ENCODE results near the gene FASTKD3. TPM values are rescaled to one million over a fixed set of nuclear protein-coding genes. Genes with fewer than 3 reads are reported as not detected.

FASTKD3 gene
- total RNA-seq, 4 donors from 2014 or later = 3.8 to 11.7 (median 8.9) TPM

DNA sequence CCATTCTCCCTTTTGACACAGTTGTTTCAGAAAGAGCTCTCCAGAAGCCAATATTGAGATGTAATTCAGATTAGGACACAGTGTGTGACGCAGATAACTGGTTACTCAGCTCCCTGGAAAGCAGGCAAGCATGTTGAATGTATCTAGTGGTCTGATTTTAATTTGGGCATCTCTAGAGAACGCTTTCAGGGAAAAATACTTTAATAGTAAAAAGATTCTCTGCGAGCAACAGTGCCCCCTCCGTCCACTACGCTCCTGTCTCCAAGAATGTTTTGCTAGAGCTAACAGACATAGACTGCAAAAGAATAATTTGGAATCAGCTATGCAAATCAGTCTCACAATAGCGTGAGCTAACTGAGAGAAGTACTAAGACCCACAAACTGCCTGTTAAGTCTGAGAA is 41.2 kb downstream of the FASTKD3 start:
- no peak for TF ChIP-seq CTCF (IDR thresholded peaks at IDR 0.05; ENCODE audit: low read depth)

- no peak for TF ChIP-seq CTCF (IDR thresholded peaks at IDR 0.05; ENCODE audit: low read depth)
Observed at GRCh38 chr5:7825630-7826029, 43.2 kb downstream of the FASTKD3 start.

DNA sequence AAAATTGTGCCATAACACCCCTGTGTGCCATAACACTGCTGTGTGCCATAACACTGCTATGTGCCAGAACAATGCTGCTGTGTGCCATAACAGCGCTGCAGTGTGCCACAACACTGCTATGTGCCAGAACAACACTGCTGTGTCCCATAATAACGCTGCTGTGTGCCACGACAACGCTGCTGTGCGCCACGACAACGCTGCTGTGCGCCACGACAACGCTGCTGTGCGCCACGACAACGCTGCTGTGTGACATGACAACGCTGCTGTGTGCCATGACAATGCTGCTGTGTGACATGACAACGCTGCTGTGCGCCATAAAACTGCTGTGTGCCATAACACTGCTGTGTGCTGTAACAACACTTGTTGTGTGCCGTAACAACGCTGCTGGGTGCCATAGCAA is 43.8 kb downstream of the FASTKD3 start:
- no peak for TF ChIP-seq CTCF (IDR thresholded peaks at IDR 0.05; ENCODE audit: low read depth)

GRCh38 chr5:7823594-7823993 is 45.2 kb downstream of the FASTKD3 start:
- no peak for TF ChIP-seq CTCF (IDR thresholded peaks at IDR 0.05; ENCODE audit: low read depth)

GRCh38 chr5:7822449-7822848 is 46.4 kb downstream of the FASTKD3 start:
- no peak for TF ChIP-seq CTCF (IDR thresholded peaks at IDR 0.05; ENCODE audit: low read depth)

DNA sequence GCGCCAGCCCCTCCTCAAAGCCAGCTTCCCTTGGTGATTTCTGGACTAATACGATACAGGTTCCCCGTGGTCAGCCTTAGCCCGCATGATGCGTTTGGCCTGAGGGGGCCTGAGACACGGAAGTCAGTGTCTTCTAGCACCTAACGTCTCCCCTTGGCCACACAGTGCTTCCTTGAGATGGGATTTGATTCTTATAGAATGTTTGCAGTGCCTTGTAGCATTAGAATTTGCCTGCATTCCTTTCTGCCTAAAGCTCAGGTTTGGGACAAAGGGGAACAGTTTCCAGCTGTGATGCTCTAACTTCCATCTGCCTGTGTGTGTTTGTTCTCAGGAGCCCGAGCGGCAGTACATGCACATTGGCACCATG is 52.3 kb downstream of the FASTKD3 start:
- TF ChIP-seq CTCF (IDR thresholded peaks at IDR 0.05; ENCODE audit: low read depth) = no peak

DNA sequence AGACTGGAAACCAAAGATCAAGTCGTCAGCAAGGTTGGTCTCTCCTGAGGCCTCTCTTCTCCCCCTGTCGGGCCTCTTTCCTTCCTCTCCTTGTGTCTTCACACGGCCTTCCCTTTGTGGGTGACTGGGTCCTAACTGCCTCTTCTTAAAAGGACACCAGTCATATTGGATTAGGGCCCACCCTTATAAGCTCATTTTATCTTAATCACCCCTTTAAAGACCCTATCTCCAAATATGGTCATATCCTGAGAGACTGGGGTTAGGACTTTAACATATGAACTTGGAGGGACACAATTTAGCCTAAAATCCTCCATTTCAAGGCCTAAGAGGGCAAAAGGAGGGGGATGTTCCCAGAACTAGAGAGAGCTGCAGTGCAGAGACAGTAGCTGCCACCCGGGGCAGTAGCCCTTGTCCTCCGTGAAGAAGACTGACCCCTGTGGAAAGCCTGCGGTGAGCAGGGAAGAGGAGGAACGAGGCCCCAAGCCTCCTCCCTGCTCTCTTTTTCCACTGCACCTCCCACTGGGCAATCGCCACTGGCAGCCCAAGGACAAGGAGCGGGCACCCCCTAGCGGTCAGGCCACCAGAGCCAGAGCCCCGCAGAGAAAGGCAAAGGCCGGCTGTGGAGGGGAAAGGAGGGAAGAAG is 52.8 kb downstream of the FASTKD3 start:
- TF ChIP-seq CTCF (IDR thresholded peaks at IDR 0.05; ENCODE audit: low read depth) = no peak
